ENCODE measurements around the gene KCTD3.

DNA sequence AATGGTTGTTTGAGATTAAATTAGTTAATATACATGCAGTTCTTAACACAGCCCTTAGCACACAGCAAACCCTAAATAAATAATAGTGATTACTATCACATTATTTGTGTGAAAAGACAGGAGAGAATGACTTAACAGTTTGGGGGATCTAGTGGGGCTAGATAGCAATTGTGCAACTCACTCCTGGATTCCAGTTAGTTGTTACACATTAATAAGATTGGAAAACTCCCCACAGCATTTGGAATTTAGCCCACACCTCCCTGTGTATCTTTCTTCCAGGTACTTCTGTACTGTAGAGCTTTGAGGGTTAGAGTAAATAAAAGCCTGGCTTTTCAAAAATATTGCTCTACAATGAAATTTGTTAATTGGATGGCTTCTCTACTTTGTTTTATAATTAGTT, 93.2 kb downstream of the KCTD3 start:
- TF ChIP-seq, protein P1, sequence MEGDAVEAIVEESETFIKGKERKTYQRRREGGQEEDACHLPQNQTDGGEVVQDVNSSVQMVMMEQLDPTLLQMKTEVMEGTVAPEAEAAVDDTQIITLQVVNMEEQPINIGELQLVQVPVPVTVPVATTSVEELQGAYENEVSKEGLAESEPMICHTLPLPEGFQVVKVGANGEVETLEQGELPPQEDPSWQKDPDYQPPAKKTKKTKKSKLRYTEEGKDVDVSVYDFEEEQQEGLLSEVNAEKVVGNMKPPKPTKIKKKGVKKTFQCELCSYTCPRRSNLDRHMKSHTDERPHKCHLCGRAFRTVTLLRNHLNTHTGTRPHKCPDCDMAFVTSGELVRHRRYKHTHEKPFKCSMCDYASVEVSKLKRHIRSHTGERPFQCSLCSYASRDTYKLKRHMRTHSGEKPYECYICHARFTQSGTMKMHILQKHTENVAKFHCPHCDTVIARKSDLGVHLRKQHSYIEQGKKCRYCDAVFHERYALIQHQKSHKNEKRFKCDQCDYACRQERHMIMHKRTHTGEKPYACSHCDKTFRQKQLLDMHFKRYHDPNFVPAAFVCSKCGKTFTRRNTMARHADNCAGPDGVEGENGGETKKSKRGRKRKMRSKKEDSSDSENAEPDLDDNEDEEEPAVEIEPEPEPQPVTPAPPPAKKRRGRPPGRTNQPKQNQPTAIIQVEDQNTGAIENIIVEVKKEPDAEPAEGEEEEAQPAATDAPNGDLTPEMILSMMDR (IDR thresholded peaks at IDR 0.05), result no peak
- TF ChIP-seq POLR2A (IDR thresholded peaks at IDR 0.05), result no peak
- TF ChIP-seq POLR2AphosphoS5 (IDR thresholded peaks at IDR 0.05; ENCODE audit: insufficient read depth in 1 of 2, low read depth in 1 of 2), result no peak
